CD4-positive, alpha-beta memory T cell (primary cell): ENCODE measurements around the gene SAPCD2. TPM values are rescaled to one million over a fixed set of nuclear protein-coding genes. Genes with fewer than 3 reads are reported as not detected.
A peak's percentile ranks its signal among the peaks of the same experiment; 100 is the strongest.
"Not testable (repeated sequence)": the region's sequence is repeated elsewhere in the genome, so short reads cannot be mapped to it uniquely, and the experiment has no call there.

Source experiments
- CTCF ChIA-PET: fragments of 350-600 bp; sonication (Branson Sonifier 250); formaldehyde crosslinking; loops from one replicate; lab custom pipeline; 2021; ENCODE audit warnings: inconsistent platforms; ENCODE audit not compliant: partially characterized antibody; lab: Charles Lee
- POLR2A ChIA-PET: fragments of 350-600 bp; sonication (Branson Sonifier 250); formaldehyde crosslinking; loops from one replicate; lab custom pipeline; 2021; ENCODE audit not compliant: partially characterized antibody; lab: Charles Lee
- DNase-seq, 5 donors: peaks; one replicate each; pipeline versions ENCODE4 v3.0.0 to v3.0.0-alpha.2; 2020 to 2022; ENCODE audit warnings: mixed read lengths in 1 of 5
- H3K27ac ChIP-seq: one replicate; pipeline ENCODE4 v1.7.0; 2013; ENCODE audit warnings: low read depth, low read length
- H3K27me3 ChIP-seq: 2 replicates; pipeline ENCODE4 v1.7.0; 2013; ENCODE audit warnings: mild to moderate bottlenecking, low read length, moderate library complexity; ENCODE audit not compliant: insufficient read depth
- H3K36me3 ChIP-seq: 2 replicates; pipeline ENCODE4 v1.7.0; 2013; ENCODE audit warnings: mild to moderate bottlenecking, low read length, moderate library complexity; ENCODE audit not compliant: insufficient read depth
- H3K4me1 ChIP-seq: 2 replicates; pipeline ENCODE4 v1.7.0; 2013; ENCODE audit warnings: mild to moderate bottlenecking, low read length, moderate library complexity; ENCODE audit not compliant: insufficient read depth
- H3K4me3 ChIP-seq, 2 donors: one replicate each; pipeline ENCODE4 v1.7.0; 2013; ENCODE audit warnings: low read length in 2 of 2, mild to moderate bottlenecking in 1 of 2
- H3K9me3 ChIP-seq, 2 donors: one replicate each; pipeline ENCODE4 v1.7.0; 2013; ENCODE audit warnings: low read length in 2 of 2, control low read depth in 1 of 2; ENCODE audit not compliant: control insufficient read depth in 1 of 2
- H3K27ac Mint-ChIP-seq, 7 donors: one replicate each; pipeline ENCODE4 v1.8.0; 2020 to 2021; ENCODE audit warnings: mixed read lengths in 7 of 7, mild to moderate bottlenecking in 6 of 7, inconsistent platforms in 3 of 7, moderate library complexity in 3 of 7
- H3K27me3 Mint-ChIP-seq, 2 donors: one replicate each; pipeline ENCODE4 v1.8.0; 2020 to 2021; ENCODE audit warnings: mixed read lengths in 2 of 2
- H3K36me3 Mint-ChIP-seq, 2 donors: one replicate each; pipeline ENCODE4 v1.8.0; 2020 to 2021; ENCODE audit warnings: mixed read lengths in 2 of 2, inconsistent platforms in 1 of 2, mild to moderate bottlenecking in 1 of 2
- H3K4me1 Mint-ChIP-seq, 4 donors: one replicate each; pipeline ENCODE4 v1.8.0; 2020 to 2021; ENCODE audit warnings: mixed read lengths in 4 of 4, mild to moderate bottlenecking in 1 of 4
- H3K4me3 Mint-ChIP-seq, 8 donors: one replicate each; pipeline ENCODE4 v1.8.0; 2020 to 2021; ENCODE audit warnings: mixed read lengths in 8 of 8, mild to moderate bottlenecking in 7 of 8, moderate library complexity in 6 of 8, inconsistent platforms in 3 of 8
- H3K9me3 Mint-ChIP-seq, 8 donors: one replicate each; pipeline ENCODE4 v1.8.0; 2020 to 2021; ENCODE audit warnings: mixed read lengths in 8 of 8, mild to moderate bottlenecking in 5 of 8, inconsistent platforms in 3 of 8, moderate library complexity in 1 of 8
- intact Hi-C: fragments of 100-400 bp; cut with micrococcal nuclease; formaldehyde crosslinking; loops from one replicate; pipeline ENCODE4 v1.15.1; 2023
- polyA plus RNA-seq, 2 donors: library from polyadenylated mRNA; unstranded; fragments of 300-500 nt; fragmentation: Illumina TruSeq; gene quantifications; one replicate each; pipeline ENCODE4 v1.2.3, GENCODE V29; 2021
- total RNA-seq, 2 experiments: library from RNA; stranded (reverse); gene quantifications; one replicate each; pipeline ENCODE4 v1.2.3, GENCODE V29; 2021

The SAPCD2 gene
- total and polyA plus RNA-seq, 4 experiments from 2014 or later = 0.09 to 0.15 (median 0.11) TPM

DNA sequence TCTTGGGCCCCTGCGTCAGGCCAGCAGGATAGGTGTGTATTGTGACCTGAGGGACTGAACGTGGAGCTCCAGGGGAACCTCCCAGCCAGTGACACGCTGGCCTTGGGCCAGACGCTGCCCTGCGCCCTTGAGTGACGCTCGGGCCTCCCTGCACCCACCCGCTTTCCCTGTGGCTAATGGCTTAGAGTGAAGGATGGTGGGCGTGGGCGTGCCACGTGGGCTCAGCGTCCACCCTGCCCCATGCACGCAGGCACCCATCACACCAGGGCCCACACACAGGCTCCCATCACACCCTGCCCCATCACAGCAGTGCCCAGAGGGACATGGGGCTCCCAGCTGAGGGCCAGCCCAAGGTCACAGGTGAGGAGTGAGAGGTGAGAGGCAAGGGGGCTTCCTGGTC lies 33.3 kb downstream of the SAPCD2 start:
- H3K27me3 ChIP-seq = no peaks in the 10 kb centered on the region
- Mint-ChIP-seq H3K27ac (no peak overlapping the region), H3K4me1 (peaks cover 12 to 31% (median 21%) of the 10 kb centered on the region in 4 donors), H3K4me3 (no peak overlapping the region), H3K27me3 (no peaks in the 10 kb centered on the region), H3K9me3 (no peaks in the 10 kb centered on the region), H3K36me3 (no peaks in the 10 kb centered on the region)
- CTCF ChIA-PET = interaction anchor here (1.2 to 4.3 kb wide), 7 partner anchors 8 to 259 kb away, joined by 3 to 84 read pairs (median 22); partner anchors contain the start of genes ABCA2, CLIC3 and NPDC1
- H3K27ac ChIP-seq = no peak overlapping the region
- peaks cover 31% of the 10 kb centered on the region for H3K4me1 ChIP-seq
- no peaks in the 10 kb centered on the region for H3K36me3 ChIP-seq
- POLR2A ChIA-PET = interaction anchor here (0.6 to 2.6 kb wide), 3 partner anchors 10 to 15 kb away, joined by 3 to 10 read pairs (median 4); partner anchors contain the start of gene NPDC1
- no peak overlapping the region for H3K4me3 ChIP-seq
- no peaks in the 10 kb centered on the region for H3K9me3 ChIP-seq
- intact Hi-C loops = no loop called here
- no peak for DNase-seq

- ChIA-PET CTCF (interaction anchor here (0.7 to 4.3 kb wide), 33 partner anchors 8 to 267 kb away, joined by 3 to 84 read pairs (median 9); partner anchors contain the start of genes AJM1, C8G, CLIC3 and FBXW5), POLR2A (interaction anchor here (0.8 to 2.6 kb wide), 15 partner anchors 8 to 248 kb away, joined by 3 to 25 read pairs (median 9); partner anchors contain the start of genes AJM1, CLIC3, PAXX and RABL6)
- H3K27me3 Mint-ChIP-seq = no peaks in the 10 kb centered on the region
- Histone ChIP-seq H3K27me3 (no peaks in the 10 kb centered on the region), H3K4me3 (no peak overlapping the region), H3K9me3 (no peaks in the 10 kb centered on the region), H3K36me3 (no peaks in the 10 kb centered on the region), H3K4me1 (peaks cover 42% of the 10 kb centered on the region), H3K27ac (no peak overlapping the region)
- DNase-seq = no peak
- no peak overlapping the region for H3K4me3 Mint-ChIP-seq
- no peak overlapping the region for H3K27ac Mint-ChIP-seq
- peaks cover 16 to 38% (median 25%) of the 10 kb centered on the region in 4 donors for H3K4me1 Mint-ChIP-seq
- peaks cover 0 to 2% of the 10 kb centered on the region in 2 donors for H3K36me3 Mint-ChIP-seq
- no peaks in the 10 kb centered on the region for H3K9me3 Mint-ChIP-seq
- intact Hi-C loops = loop anchor here (1.0 kb wide), 3 partner anchors 87 to 249 kb away; partner anchors contain the start of gene AJM1
These were observed 34.4 kb downstream of the SAPCD2 start for GRCh38 chr9:137035937-137036336.

DNA sequence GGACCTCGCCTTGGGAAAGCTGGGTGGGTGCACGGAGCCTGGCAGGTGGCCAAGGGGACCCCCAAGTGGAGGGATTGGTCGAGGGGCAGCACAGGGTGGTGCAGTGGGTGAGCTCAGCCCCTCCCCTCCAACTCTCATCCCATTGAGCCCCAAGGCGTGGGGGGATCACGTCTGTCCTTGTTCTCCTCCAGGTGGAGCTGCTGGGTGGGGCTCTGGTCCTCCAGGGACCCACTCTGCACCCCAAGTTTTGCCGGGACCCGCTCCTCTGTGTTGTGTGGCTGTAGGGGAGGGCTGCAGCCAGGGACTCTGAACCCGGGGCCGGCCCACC lies 34.9 kb downstream of the SAPCD2 start:
- Histone ChIP-seq H3K27me3 (no peaks in the 10 kb centered on the region), H3K4me1 (peaks cover 47% of the 10 kb centered on the region), H3K36me3 (no peaks in the 10 kb centered on the region), H3K4me3 (no peak overlapping the region), H3K9me3 (no peaks in the 10 kb centered on the region), H3K27ac (no peak overlapping the region)
- peak overlapping the region in 4 of 7 donors; percentile 19 to 84 (median 58) for H3K27ac Mint-ChIP-seq
- CTCF ChIA-PET = interaction anchor here (0.7 to 4.3 kb wide), 42 partner anchors 9 to 275 kb away, joined by 3 to 84 read pairs (median 6); partner anchors contain the start of genes AJM1, C8G, CLIC3 and FBXW5
- intact Hi-C loops = loop anchor here (1.0 kb wide), 3 partner anchors 86 to 248 kb away; partner anchors contain the start of gene AJM1
- H3K4me3 Mint-ChIP-seq = peak overlapping the region in 3 of 8 donors; percentile 77 to 85 (median 83)
- POLR2A ChIA-PET = interaction anchor here (0.6 to 2.6 kb wide), 32 partner anchors 9 to 248 kb away, joined by 3 to 25 read pairs (median 6); partner anchors contain the start of genes AJM1, CLIC3, EDF1 and FBXW5
- no peak for DNase-seq
- H3K36me3 Mint-ChIP-seq = peaks cover 0 to 5% of the 10 kb centered on the region in 2 donors
- no peaks in the 10 kb centered on the region for H3K9me3 Mint-ChIP-seq
- H3K4me1 Mint-ChIP-seq = peaks cover 20 to 42% (median 30%) of the 10 kb centered on the region in 4 donors
- no peaks in the 10 kb centered on the region for H3K27me3 Mint-ChIP-seq

- peaks cover 52% of the 10 kb centered on the region for H3K4me1 ChIP-seq
- H3K9me3 ChIP-seq = no peaks in the 10 kb centered on the region
- POLR2A ChIA-PET = interaction anchor here (0.6 to 2.6 kb wide), 34 partner anchors 9 to 247 kb away, joined by 3 to 25 read pairs (median 6); partner anchors contain the start of genes AJM1, ANAPC2, CLIC3 and EDF1
These were observed 35.4 kb downstream of the SAPCD2 start for GRCh38 chr9:137034709-137035506.

DNA sequence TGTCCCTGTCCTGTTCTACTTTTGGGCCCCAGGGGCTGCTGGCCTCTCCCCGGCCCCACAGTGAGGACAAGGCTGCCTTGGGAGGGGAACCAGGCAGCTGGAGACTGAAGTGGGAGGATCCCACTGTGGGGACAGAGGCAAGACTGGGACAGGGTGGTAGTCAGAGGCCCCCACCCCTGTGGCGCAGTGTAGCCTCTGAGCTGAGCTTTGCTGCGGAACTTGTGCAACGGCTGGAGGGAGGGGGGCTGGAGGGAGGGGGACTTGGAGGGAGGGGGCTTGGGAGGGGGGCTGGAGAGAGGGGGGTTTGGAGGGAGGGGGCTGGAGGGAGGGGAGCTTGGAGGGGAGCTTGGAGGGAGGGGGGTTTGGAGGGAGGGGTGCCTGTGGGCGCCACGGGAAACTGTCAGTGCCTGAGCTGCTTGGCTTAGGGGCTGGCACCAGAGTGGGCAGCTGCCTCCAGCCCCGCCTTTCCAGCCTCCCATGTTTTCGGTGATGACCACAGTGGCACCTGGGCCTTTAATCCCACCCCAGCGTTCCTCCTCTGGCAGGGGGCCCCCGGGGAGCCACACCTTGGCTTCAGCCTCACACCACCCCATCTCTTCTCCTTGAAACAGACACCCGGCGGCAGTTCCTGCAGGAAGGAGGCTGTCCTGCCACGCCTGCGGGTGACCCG lies 36.2 kb downstream of the SAPCD2 start:
- Histone ChIP-seq H3K36me3 (no peaks in the 10 kb centered on the region), H3K27ac (peak overlapping the region; percentile 60), H3K4me3 (peak overlapping the region; percentile 34 to 42), H3K27me3 (no peaks in the 10 kb centered on the region), H3K4me1 (peaks cover 60% of the 10 kb centered on the region), H3K9me3 (no peaks in the 10 kb centered on the region)
- Mint-ChIP-seq H3K27me3 (no peaks in the 10 kb centered on the region), H3K4me1 (peaks cover 25 to 54% (median 39%) of the 10 kb centered on the region in 4 donors), H3K9me3 (no peaks in the 10 kb centered on the region), H3K4me3 (peak overlapping the region; percentile 74 to 95 (median 80)), H3K36me3 (peaks cover 0 to 6% of the 10 kb centered on the region in 2 donors), H3K27ac (peak overlapping the region; percentile 80 to 93 (median 86))
- DNase-seq = no peak
- POLR2A ChIA-PET = interaction anchor here (0.8 to 2.6 kb wide), 26 partner anchors 8 to 246 kb away, joined by 3 to 25 read pairs (median 6); partner anchors contain the start of genes ANAPC2, CLIC3, FBXW5 and MAN1B1
- CTCF ChIA-PET = interaction anchor here (0.6 to 4.3 kb wide), 35 partner anchors 9 to 516 kb away, joined by 3 to 84 read pairs (median 8); partner anchors contain the start of genes AJM1, C8G, CLIC3 and FBXW5
- intact Hi-C loops = no loop called here

More at GRCh38 chr9:137034709-137035506, 35.4 kb downstream of the SAPCD2 start:
- intact Hi-C loops = loop anchor here (1.0 kb wide), 3 partner anchors 86 to 248 kb away; partner anchors contain the start of gene AJM1
- Mint-ChIP-seq H3K4me3 (peak overlapping the region; percentile 73 to 85 (median 80)), H3K27me3 (no peaks in the 10 kb centered on the region), H3K9me3 (no peaks in the 10 kb centered on the region), H3K27ac (peak overlapping the region; percentile 69 to 91 (median 84)), H3K36me3 (peaks cover 0 to 5% of the 10 kb centered on the region in 2 donors), H3K4me1 (peaks cover 20 to 47% (median 33%) of the 10 kb centered on the region in 4 donors)
- Histone ChIP-seq H3K27ac (peak overlapping the region; percentile 60), H3K36me3 (no peaks in the 10 kb centered on the region), H3K4me3 (peak overlapping the region; percentile 34 to 42), H3K27me3 (no peaks in the 10 kb centered on the region)
- CTCF ChIA-PET = interaction anchor here (0.6 to 4.3 kb wide), 46 partner anchors 9 to 275 kb away, joined by 3 to 84 read pairs (median 6); partner anchors contain the start of genes AJM1, C8G, CLIC3 and FBXW5
- peak; percentile 85 to 87 (median 85) for DNase-seq

- H3K9me3 Mint-ChIP-seq, H3K27me3 Mint-ChIP-seq, H3K27me3 ChIP-seq, H3K36me3 ChIP-seq, H3K4me3 ChIP-seq, intact Hi-C loops, DNase-seq, H3K9me3 ChIP-seq, H3K36me3 Mint-ChIP-seq: not testable (repeated sequence)
- Histone ChIP-seq H3K27ac (peak overlapping the region; percentile 15), H3K4me1 (peaks cover 67% of the 10 kb centered on the region)
- Mint-ChIP-seq H3K4me1 (peaks cover 25 to 58% (median 42%) of the 10 kb centered on the region in 4 donors), H3K27ac (peak overlapping the region; percentile 66 to 93 (median 79)), H3K4me3 (peak overlapping the region in 6 of 8 donors; percentile 15 to 95 (median 76))
- ChIA-PET CTCF (interaction anchor here (0.9 to 4.3 kb wide), 7 partner anchors 8 to 264 kb away, joined by 3 to 84 read pairs (median 27); partner anchors contain the start of genes AJM1 and NPDC1), POLR2A (interaction anchor here (0.8 to 2.5 kb wide), 3 partner anchors 53 to 226 kb away, joined by 3 to 17 read pairs (median 15); partner anchors contain the start of genes MAN1B1 and RABL6)
These were observed 36.9 kb downstream of the SAPCD2 start for GRCh38 chr9:137033481-137033880.
